Fibroblast of mammary gland (primary cell): ENCODE measurements around the gene NKRF.

Source experiments
- DNase-seq: peaks from one replicate; pipeline ENCODE4 v3.0.0-alpha.2; 2010; ENCODE audit warnings: low read depth
- H3K4me3 ChIP-seq: 2 replicates; pipeline ENCODE4 v1.5.1; 2011; ENCODE audit warnings: low read depth, mild to moderate bottlenecking, low read length, moderate library complexity; ENCODE audit not compliant: control insufficient read depth
- TF ChIP-seq, protein P1 (sequence below): conservative IDR thresholded peaks from 2 replicates; pipeline ENCODE4 v1.5.1; 2011; ENCODE audit warnings: low read depth, low read length, inconsistent platforms; ENCODE audit not compliant: control insufficient read depth, insufficient read depth

The NKRF gene

DNA sequence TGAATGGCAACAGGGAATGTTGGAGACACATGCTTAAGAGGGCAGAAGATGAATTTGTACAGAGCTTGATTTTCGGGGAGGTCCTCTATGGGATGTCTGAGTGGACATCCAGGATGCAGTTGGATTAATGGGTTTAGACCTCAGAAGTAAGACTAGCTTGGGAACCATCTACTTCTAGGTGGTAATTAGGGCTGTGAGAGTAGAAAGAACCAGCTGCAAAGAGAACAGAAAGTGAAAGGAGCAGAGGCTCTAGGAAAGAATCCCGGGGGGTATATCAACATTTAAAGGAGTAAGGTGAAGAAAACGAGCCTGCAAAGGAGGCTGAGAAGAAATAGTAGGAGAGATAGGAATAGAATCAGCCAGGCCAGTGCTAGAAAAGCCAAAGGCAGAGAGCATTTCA is 29.0 kb upstream of the NKRF start:
- no peak overlapping the region for H3K4me3 ChIP-seq
- TF ChIP-seq, protein P1, sequence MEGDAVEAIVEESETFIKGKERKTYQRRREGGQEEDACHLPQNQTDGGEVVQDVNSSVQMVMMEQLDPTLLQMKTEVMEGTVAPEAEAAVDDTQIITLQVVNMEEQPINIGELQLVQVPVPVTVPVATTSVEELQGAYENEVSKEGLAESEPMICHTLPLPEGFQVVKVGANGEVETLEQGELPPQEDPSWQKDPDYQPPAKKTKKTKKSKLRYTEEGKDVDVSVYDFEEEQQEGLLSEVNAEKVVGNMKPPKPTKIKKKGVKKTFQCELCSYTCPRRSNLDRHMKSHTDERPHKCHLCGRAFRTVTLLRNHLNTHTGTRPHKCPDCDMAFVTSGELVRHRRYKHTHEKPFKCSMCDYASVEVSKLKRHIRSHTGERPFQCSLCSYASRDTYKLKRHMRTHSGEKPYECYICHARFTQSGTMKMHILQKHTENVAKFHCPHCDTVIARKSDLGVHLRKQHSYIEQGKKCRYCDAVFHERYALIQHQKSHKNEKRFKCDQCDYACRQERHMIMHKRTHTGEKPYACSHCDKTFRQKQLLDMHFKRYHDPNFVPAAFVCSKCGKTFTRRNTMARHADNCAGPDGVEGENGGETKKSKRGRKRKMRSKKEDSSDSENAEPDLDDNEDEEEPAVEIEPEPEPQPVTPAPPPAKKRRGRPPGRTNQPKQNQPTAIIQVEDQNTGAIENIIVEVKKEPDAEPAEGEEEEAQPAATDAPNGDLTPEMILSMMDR, result no peak
- no peak for DNase-seq

DNA sequence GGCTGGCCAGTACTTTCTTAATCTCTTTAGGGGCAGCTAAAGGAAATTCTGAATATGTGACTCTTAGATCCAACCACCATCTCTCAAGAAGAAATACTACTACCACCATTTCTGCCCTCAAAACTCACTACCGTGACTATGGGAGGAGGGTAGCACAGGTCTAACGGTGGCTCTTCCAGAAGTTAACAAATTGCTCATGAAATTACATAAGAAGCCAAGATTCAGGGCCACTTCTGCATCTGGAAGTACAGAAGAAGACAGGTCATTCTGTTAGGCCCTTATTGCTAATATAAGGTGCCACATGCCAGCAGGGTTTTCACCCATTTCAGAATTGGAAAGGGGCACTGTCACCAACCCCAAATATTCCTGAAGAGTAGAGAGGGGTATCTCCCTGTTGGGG is 19.6 kb upstream of the NKRF start:
- no peak overlapping the region for H3K4me3 ChIP-seq
- TF ChIP-seq, protein P1, result no peak
- no peak for DNase-seq

DNA sequence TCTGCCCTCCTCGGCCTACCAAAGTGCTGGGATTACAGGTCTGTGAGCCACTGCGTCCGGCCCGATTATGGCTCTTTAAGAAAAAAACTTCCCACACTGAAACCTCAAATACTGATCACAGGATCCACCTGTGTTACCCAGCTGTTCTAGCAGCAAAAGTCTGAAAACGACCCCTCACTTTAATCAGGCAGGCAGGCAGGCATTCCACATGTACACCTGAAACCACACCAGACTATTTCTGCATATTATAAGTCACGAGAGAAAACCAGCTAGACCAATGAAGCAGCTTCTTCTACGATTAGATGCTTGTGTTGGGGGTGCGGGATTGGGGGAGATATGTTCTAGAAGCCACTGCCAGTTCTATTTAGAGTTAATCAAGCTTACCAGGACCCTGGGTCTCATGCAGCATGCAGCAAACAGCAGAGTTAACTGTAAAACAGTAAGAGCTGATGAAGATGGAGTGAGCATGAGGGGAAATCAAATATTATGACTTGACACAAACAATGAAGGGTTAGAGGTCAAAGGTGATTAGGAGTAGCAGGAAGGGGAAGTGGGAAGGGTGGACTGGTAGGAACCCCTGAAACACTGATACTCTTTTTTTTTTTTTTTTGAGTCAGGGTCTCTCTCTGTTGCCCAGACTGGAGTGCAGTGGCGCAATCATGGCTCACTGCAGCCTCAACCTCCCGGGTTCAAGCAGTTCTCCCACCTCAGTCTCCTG is 18.9 kb upstream of the NKRF start:
- no peak for DNase-seq
- TF ChIP-seq, protein P1, result no peak

DNA sequence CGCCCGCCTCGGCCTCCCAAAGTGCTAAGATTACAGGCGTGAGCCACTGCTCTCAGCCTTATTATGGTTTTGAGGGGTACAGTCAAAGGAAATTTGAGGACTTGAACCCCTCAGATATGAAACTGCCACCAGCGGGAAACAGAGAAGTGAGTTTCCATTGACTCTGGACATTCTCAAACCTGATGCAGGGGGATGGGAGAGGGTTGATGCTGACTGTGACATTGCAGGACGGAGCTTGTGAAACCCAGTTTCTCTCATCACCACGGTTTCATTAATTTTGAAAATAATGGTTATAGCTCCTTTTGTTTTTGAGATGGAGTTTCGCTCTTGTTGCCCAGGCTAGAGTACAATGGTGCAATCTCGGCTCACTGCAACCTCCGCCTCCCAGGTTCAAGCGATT is 18.2 kb upstream of the NKRF start:
- TF ChIP-seq, protein P1, result no peak
- H3K4me3 ChIP-seq, result no peak overlapping the region
- no peak for DNase-seq

More for the DNA sequence above, 18.9 kb upstream of the NKRF start:
- no peak overlapping the region for H3K4me3 ChIP-seq

DNA sequence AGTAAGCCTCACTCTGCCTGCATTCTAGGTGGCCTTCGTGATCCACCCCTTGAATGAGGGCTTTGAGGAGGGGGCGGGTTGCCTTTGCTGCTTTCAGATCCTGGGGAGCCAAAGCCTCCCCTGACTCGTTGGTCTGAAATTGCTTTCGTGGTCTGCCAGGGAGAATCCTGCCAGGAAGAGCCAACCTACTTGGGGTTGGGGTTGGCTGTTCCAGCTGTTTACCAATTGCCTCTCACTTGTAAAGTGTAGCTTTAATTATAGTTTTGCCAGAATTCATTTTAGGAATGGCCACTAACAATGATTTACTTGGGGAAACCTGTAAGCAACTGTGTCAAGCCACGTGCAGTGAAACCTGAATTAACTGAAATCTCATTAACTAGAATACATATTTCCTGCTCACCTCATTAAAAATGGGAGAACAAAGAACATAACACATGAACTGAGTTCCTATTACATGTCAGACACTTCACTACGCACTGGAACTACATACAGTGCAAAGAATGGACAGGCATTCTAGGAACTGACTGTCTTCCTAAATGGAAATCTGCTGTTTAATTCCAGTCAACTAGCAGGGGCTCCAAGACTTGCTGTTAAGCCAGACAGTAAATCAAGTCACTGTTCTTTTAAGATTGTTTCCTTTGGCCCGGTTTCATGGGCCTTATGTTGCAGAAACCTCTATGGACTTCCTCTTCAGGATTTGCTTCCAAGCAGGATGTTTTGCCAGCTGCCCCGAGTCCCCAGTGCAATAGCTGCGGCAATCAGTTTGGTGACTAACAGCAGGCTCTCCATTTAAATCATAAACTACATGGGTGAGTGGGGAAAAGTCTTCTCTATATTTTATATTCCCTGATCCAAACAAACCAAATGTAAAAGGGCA is 16.4 kb upstream of the NKRF start:
- peak; percentile 88 for DNase-seq
- no peak overlapping the region for H3K4me3 ChIP-seq
- TF ChIP-seq, protein P1, result no peak

DNA sequence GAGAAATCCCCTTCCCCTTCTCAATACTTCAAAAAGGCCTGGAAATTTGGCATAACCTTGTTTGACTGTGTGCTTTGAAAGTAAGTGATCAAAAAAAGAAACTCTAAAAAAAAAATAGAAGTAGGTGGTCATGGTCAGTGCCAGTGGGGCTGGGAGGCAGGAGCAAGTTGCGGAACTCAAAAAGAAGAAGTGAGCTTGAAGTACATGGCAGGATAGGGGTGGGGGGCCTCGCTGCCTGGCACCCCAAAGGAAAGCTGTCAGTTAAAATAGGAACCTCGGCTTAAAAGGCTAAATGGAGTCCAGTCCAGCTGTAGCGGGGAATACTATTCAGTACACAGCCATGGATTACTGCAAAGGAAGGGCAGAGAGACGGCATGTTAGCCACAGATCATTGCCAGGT is 12.2 kb upstream of the NKRF start:
- no peak for DNase-seq
- no peak overlapping the region for H3K4me3 ChIP-seq
- TF ChIP-seq, protein P1, result no peak
